Mesendoderm (in vitro differentiated cells): ENCODE measurements around the gene CCDC181.

ENCODE experiments used
- DNase-seq: peaks from one replicate; pipeline ENCODE4 v3.0.0; 2013
- H2AK5ac ChIP-seq: 2 replicates; pipeline ENCODE4 v1.6.1; 2013; ENCODE audit warnings: low read length, inconsistent platforms
- H2BK120ac ChIP-seq: 2 replicates; pipeline ENCODE4 v1.6.1; 2013; ENCODE audit warnings: low read depth, mild to moderate bottlenecking, low read length, moderate library complexity, mixed read lengths
- H2BK15ac ChIP-seq: replicated peaks from 2 replicates; pipeline ENCODE4 v1.6.1; 2013; ENCODE audit warnings: low read depth, mild to moderate bottlenecking, moderate library complexity
- H2BK5ac ChIP-seq: 2 replicates; pipeline ENCODE4 v1.6.1; 2013; ENCODE audit warnings: low read length, inconsistent platforms
- H3K18ac ChIP-seq: 2 replicates; pipeline ENCODE4 v1.6.1; 2013; ENCODE audit warnings: mild to moderate bottlenecking, low read length, mixed read lengths
- H3K23ac ChIP-seq: one replicate; pipeline ENCODE4 v1.6.1; 2013; ENCODE audit warnings: low read length
- H3K27ac ChIP-seq: 2 replicates; pipeline ENCODE4 v1.5.1; 2013; ENCODE audit warnings: low read depth, mild to moderate bottlenecking, inconsistent platforms, low read length, moderate library complexity
- H3K27me3 ChIP-seq: 2 replicates; pipeline ENCODE4 v1.6.1; 2013; ENCODE audit warnings: low read length, control low read depth, mild to moderate bottlenecking, inconsistent platforms; ENCODE audit not compliant: insufficient read depth, poor library complexity
- H3K36me3 ChIP-seq: 2 replicates; pipeline ENCODE4 v1.6.1; 2013; ENCODE audit warnings: low read length, inconsistent platforms; ENCODE audit not compliant: control insufficient read depth, insufficient read depth
- H3K4ac ChIP-seq: one replicate; pipeline ENCODE4 v1.6.1; 2013; ENCODE audit warnings: low read depth, mild to moderate bottlenecking, low read length, moderate library complexity
- H3K4me1 ChIP-seq: 2 replicates; pipeline ENCODE4 v1.6.1; 2013; ENCODE audit warnings: low read depth, low read length, inconsistent platforms; ENCODE audit not compliant: control insufficient read depth
- H3K4me2 ChIP-seq: 2 replicates; pipeline ENCODE4 v1.6.1; 2013; ENCODE audit warnings: low read length
- H3K4me3 ChIP-seq: 2 replicates; pipeline ENCODE4 v1.5.1; 2013; ENCODE audit warnings: mild to moderate bottlenecking, low read length
- H3K56ac ChIP-seq: one replicate; pipeline ENCODE4 v1.6.1; 2013; ENCODE audit warnings: low read length
- H3K79me1 ChIP-seq: 2 replicates; pipeline ENCODE4 v1.6.1; 2013; ENCODE audit warnings: low read length, inconsistent platforms
- H3K79me2 ChIP-seq: 2 replicates; pipeline ENCODE4 v1.6.1; 2013; ENCODE audit warnings: mild to moderate bottlenecking, low read length; ENCODE audit not compliant: control insufficient read depth, insufficient read depth
- H3K9ac ChIP-seq: 2 replicates; pipeline ENCODE4 v1.6.1; 2013; ENCODE audit warnings: low read length, inconsistent platforms
- H4K5ac ChIP-seq: one replicate; pipeline ENCODE4 v1.6.1; 2013; ENCODE audit warnings: low read length
- H4K8ac ChIP-seq: one replicate; pipeline ENCODE4 v1.6.1; 2013; ENCODE audit warnings: low read depth, mild to moderate bottlenecking, control low read depth, low read length, moderate library complexity
- WGBS: extraction: QIAGEN DNeasy Blood & Tissue Kit; methylation state at CpG from one replicate; pipeline ENCODE4 v1.1.7; 2013; ENCODE audit warnings: low lambda C conversion rate, missing lambda C conversion rate; ENCODE audit not compliant: insufficient coverage; ENCODE audit errors: extremely low coverage; 5-methylcytosine and 5-hydroxymethylcytosine counted together

CCDC181 gene

GRCh38 chr1:169468982-169469381 is 41.7 kb upstream of the CCDC181 start:
- Histone ChIP-seq H3K18ac (no peak overlapping the region), H2AK5ac (no peak overlapping the region), H2BK5ac (no peak overlapping the region), H3K4me2 (no peak overlapping the region), H3K23ac (no peak overlapping the region), H3K56ac (no peak overlapping the region), H4K8ac (no peak overlapping the region), H3K27me3 (no peaks in the 10 kb centered on the region), H3K27ac (no peak overlapping the region), H2BK120ac (no peak overlapping the region), H3K4me1 (no peaks in the 10 kb centered on the region), H3K4ac (no peak overlapping the region), H3K4me3 (no peak overlapping the region), H3K36me3 (no peaks in the 10 kb centered on the region), H3K79me1 (no peaks in the 10 kb centered on the region), H3K79me2 (no peaks in the 10 kb centered on the region), H4K5ac (no peak overlapping the region), H2BK15ac (no peak overlapping the region), H3K9ac (no peak overlapping the region)
- DNase-seq: no peak

DNA sequence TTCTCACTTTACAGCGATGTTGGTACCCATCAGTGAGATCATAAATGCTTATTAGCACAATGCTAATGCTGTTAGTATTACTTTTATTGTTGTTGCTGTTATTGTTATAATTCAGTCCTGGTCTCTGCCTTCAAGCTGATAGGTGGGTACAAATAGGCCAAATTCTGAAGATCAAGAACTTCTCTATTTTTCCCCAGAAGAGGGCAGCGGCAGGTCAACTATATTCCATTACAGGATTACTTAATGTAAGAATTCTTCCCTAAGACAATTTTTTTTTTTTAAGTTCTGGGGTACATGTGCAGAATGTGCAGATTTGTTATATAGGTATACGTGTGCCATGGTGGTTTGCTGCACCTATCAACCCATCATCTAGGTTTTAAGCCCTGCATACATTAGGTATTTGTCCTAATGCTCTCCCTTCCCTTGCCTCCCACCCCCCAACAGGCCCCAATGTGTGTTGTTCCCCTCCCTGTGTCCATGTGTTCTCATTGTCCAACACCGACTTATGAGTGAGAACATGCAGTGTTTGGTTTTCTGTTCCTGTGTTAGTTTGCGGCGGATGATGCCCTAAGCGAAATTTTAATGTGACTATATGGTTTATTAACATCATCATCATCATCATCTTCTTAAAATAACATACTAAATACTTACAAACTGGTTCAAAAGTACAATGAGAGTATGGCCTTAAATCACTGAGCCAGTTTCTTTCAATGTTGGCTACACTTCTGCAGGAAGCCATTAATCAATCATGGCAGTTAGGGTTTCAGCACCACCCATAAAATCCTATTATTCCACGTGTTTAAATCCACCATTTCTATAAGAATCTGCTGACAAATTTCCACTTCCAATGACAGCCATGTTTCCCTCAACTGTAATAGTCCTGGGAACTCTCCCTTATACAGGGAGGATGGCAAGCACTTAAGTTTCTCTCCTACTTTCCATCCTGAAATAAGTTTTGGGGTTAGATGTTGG is 39.3 kb upstream of the CCDC181 start:
- Histone ChIP-seq H3K4me1 (no peaks in the 10 kb centered on the region), H3K4me2 (no peak overlapping the region), H3K79me2 (no peaks in the 10 kb centered on the region), H2BK5ac (no peak overlapping the region), H2BK15ac (no peak overlapping the region), H3K23ac (no peak overlapping the region), H2BK120ac (no peak overlapping the region), H3K18ac (no peak overlapping the region), H3K27me3 (no peaks in the 10 kb centered on the region), H3K56ac (no peak overlapping the region), H2AK5ac (no peak overlapping the region), H3K4ac (no peak overlapping the region), H3K27ac (no peak overlapping the region), H4K5ac (no peak overlapping the region), H3K36me3 (no peaks in the 10 kb centered on the region), H4K8ac (no peak overlapping the region), H3K4me3 (no peak overlapping the region), H3K79me1 (no peaks in the 10 kb centered on the region), H3K9ac (no peak overlapping the region)
- no CpG with 5 or more reads among the region's 8 CpGs for WGBS
- DNase-seq: peak; percentile 37

DNA sequence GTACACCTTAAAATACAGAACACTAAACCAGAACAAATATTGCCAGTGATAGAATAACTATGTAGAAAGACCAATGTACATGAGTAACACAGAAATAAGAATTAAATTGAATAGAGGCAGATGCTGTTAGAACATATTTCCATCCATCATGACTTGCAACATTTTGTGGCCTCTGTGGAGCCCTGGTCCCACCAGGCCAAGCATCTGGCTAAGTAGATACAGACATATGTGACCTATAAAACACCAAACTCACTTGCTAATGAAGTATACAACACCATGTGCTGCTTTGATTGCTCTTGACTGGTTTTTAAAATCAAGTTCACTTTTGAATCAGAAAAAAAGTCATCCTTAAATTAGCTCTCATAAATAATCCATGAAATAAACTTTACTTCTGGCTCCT is 38.0 kb upstream of the CCDC181 start:
- Histone ChIP-seq H4K5ac (no peak overlapping the region), H3K56ac (no peak overlapping the region)
- no peak for DNase-seq

DNA sequence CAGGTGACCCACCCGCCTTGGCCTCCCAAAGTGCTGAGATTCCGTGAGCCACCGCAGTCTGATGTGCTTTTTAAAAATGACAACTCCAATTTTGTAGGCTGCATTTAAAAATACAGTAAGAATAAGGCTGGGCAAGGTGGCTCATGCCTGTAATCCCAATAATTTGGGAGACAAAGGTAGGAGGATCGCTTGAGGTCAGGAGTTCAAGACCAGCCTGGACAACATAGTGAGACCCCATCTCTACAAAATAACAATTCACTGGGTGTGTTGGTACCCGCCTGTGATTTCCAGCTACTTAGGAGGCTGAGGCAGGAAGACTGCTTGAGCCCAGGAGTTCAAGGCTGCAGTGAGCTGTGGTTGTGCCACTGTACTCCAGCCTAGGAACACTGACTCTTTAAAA is 35.1 kb upstream of the CCDC181 start:
- Histone ChIP-seq H3K4me1 (no peaks in the 10 kb centered on the region), H4K8ac (no peak overlapping the region), H3K27ac (no peak overlapping the region), H3K4me3 (no peak overlapping the region), H3K4me2 (no peak overlapping the region), H3K27me3 (no peaks in the 10 kb centered on the region), H2AK5ac (no peak overlapping the region), H2BK120ac (no peak overlapping the region), H3K79me2 (no peaks in the 10 kb centered on the region), H3K4ac (no peak overlapping the region), H2BK5ac (no peak overlapping the region), H3K18ac (no peak overlapping the region), H3K36me3 (no peaks in the 10 kb centered on the region), H2BK15ac (no peak overlapping the region), H3K79me1 (no peaks in the 10 kb centered on the region), H3K23ac (no peak overlapping the region), H3K56ac (no peak overlapping the region), H4K5ac (no peak overlapping the region), H3K9ac (no peak overlapping the region)
- no peak for DNase-seq
- WGBS: no CpG with 5 or more reads among the region's 5 CpGs

More for the DNA sequence above, 38.0 kb upstream of the CCDC181 start:
- H3K4me2 ChIP-seq: no peak overlapping the region
- no peak overlapping the region for H3K4me3 ChIP-seq
- no peak overlapping the region for H2BK120ac ChIP-seq
- no peak overlapping the region for H3K18ac ChIP-seq
- H3K79me1 ChIP-seq: no peaks in the 10 kb centered on the region
- H3K4me1 ChIP-seq: no peaks in the 10 kb centered on the region
- H3K36me3 ChIP-seq: no peaks in the 10 kb centered on the region
- H2BK15ac ChIP-seq: no peak overlapping the region
- no peak overlapping the region for H3K23ac ChIP-seq
- no peak overlapping the region for H4K8ac ChIP-seq
- H3K79me2 ChIP-seq: no peaks in the 10 kb centered on the region
- no peak overlapping the region for H3K27ac ChIP-seq
- H2AK5ac ChIP-seq: no peak overlapping the region
- H3K27me3 ChIP-seq: no peaks in the 10 kb centered on the region
- H3K9ac ChIP-seq: no peak overlapping the region
- H3K4ac ChIP-seq: no peak overlapping the region
- H2BK5ac ChIP-seq: no peak overlapping the region

DNA sequence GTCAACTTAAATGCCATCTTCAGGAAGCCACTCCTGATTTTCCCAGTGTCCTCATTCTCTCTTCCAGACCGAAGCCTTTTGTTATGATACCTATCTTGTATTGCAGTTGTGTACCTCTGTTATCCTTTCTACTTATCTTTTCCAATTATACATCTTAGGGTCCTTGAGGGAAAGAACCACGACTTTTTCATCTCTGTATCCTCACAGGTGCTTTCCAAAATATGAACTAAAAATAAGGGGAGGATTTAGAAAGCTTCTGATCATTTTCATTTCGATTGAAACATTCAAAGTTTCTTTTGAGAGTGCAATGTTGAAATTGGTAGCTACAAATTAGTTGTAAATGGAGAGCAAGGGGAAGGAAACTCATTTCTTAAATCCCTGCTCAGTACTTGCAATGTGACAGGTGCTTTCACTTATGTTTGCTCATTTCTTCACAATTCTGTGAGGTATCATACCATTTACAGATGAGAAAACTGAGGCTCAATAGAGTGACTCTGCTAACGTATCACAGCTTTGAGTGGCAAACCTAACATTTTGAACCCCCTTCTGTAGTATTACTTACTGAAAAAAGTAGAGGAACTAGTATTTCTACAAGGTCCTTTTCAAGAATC is 34.2 kb upstream of the CCDC181 start:
- DNase-seq: no peak
- no peak overlapping the region for H4K8ac ChIP-seq
- peak overlapping the region; percentile 49 for H3K56ac ChIP-seq
- H4K5ac ChIP-seq: no peak overlapping the region
- H3K4ac ChIP-seq: no peak overlapping the region
- no peak overlapping the region for H3K4me3 ChIP-seq
- no peak overlapping the region for H2BK5ac ChIP-seq
- no peak overlapping the region for H3K4me2 ChIP-seq
- no peak overlapping the region for H2BK15ac ChIP-seq
- no peak overlapping the region for H3K23ac ChIP-seq
- H3K9ac ChIP-seq: no peak overlapping the region
- no peak overlapping the region for H2BK120ac ChIP-seq
- H3K27ac ChIP-seq: no peak overlapping the region
- no CpG with 5 or more reads among the region's 4 CpGs for WGBS
- H3K79me2 ChIP-seq: no peaks in the 10 kb centered on the region
- no peaks in the 10 kb centered on the region for H3K4me1 ChIP-seq
- H3K79me1 ChIP-seq: no peaks in the 10 kb centered on the region
- no peaks in the 10 kb centered on the region for H3K27me3 ChIP-seq
- no peak overlapping the region for H2AK5ac ChIP-seq
- H3K18ac ChIP-seq: no peak overlapping the region
- H3K36me3 ChIP-seq: no peaks in the 10 kb centered on the region
